GM12892 (cell line): ENCODE measurements around the gene APOBR. TPM values are rescaled to one million over a fixed set of nuclear protein-coding genes. Genes with fewer than 3 reads are reported as not detected.
A peak's percentile ranks its signal among the peaks of the same experiment; 100 is the strongest.
"Not testable (repeated sequence)": the region's sequence is repeated elsewhere in the genome, so short reads cannot be mapped to it uniquely, and the experiment has no call there.

Experiments used
- DNase-seq: peaks from one replicate; pipeline ENCODE4 v3.0.0; 2011; ENCODE audit not compliant: insufficient read length
- FAIRE-seq: peaks from 2 replicates; lab custom pipeline; 2011; peaks lifted over from hg19 to GRCh38; lab: Jason Lieb, UNC
- POLR2A ChIP-seq: IDR thresholded peaks from 2 replicates; pipeline ENCODE4 v1.6.1; 2011; ENCODE audit warnings: low read depth, low read length, control low read depth
- POLR2AphosphoS5 ChIP-seq: IDR thresholded peaks from 2 replicates; pipeline ENCODE4 v1.6.1; 2011; ENCODE audit warnings: low read depth, low read length, control low read depth
- TAF1 ChIP-seq: IDR thresholded peaks from 2 replicates; pipeline ENCODE4 v1.6.1; 2011; ENCODE audit warnings: low read depth, mild to moderate bottlenecking, control low read depth, low read length, borderline replicate concordance
- polyA plus RNA-seq: library from polyadenylated mRNA; unstranded; fragments of >200 nt; gene quantifications from one replicate; pipeline ENCODE4 v1.2.1, GENCODE V29; 2012; ENCODE audit warnings: missing spikeins, inconsistent platforms; ENCODE audit not compliant: missing spikeins

Gene APOBR
- 0.85 TPM for polyA plus RNA-seq

- FAIRE-seq: peak; percentile 75
- TF ChIP-seq TAF1 (peak; percentile 47; the same call in 1 of the 2 replicates), POLR2AphosphoS5 (peak; percentile 76; the same call in 1 of the 2 replicates), POLR2A (peak; percentile 70)
- DNase-seq: peak; percentile 78
Observed at GRCh38 chr16:28494121-28494851, at the start of gene APOBR. Gene APOBR (plus strand): TSS chr16:28494643. CDS start chr16:28494682, 39 bp downstream.

- not testable (repeated sequence) for FAIRE-seq, DNase-seq
Observed at GRCh38 chr16:28446388-28446787, 48.1 kb upstream of the APOBR start.

- not testable (repeated sequence) for DNase-seq, FAIRE-seq
Observed at GRCh38 chr16:28447081-28447480, 47.4 kb upstream of the APOBR start.

- FAIRE-seq (no peak), DNase-seq (no peak)
- TF ChIP-seq TAF1: no peak
- no peak for TF ChIP-seq POLR2A
- no peak for TF ChIP-seq POLR2AphosphoS5
Observed at GRCh38 chr16:28473714-28474265, 20.7 kb upstream of the APOBR start.

GRCh38 chr16:28475221-28475620 is 19.2 kb upstream of the APOBR start:
- DNase-seq: no peak
- no peak for TF ChIP-seq TAF1
- TF ChIP-seq POLR2A: no peak
- TF ChIP-seq POLR2AphosphoS5: no peak
- FAIRE-seq: no peak

- DNase-seq: no peak
- TF ChIP-seq POLR2A: no peak
- no peak for TF ChIP-seq POLR2AphosphoS5
- TF ChIP-seq TAF1: no peak
- no peak for FAIRE-seq
Observed at GRCh38 chr16:28477311-28477920, 17.0 kb upstream of the APOBR start.

GRCh38 chr16:28478506-28479180 is 15.8 kb upstream of the APOBR start:
- FAIRE-seq (no peak), DNase-seq (no peak)
- TF ChIP-seq TAF1: no peak
- TF ChIP-seq POLR2A: no peak
- TF ChIP-seq POLR2AphosphoS5: no peak

GRCh38 chr16:28482026-28482425 is 12.4 kb upstream of the APOBR start:
- DNase-seq (no peak), FAIRE-seq (no peak)
- no peak for TF ChIP-seq POLR2AphosphoS5
- TF ChIP-seq POLR2A: no peak
- TF ChIP-seq TAF1: no peak

- not testable (repeated sequence) for FAIRE-seq, DNase-seq
Observed at GRCh38 chr16:28483361-28483760, 11.1 kb upstream of the APOBR start.

- no peak for TF ChIP-seq TAF1
- no peak for TF ChIP-seq POLR2A
- TF ChIP-seq POLR2AphosphoS5: no peak
- no peak for DNase-seq
- no peak for FAIRE-seq
Observed at GRCh38 chr16:28486266-28486665, 8.2 kb upstream of the APOBR start.

- DNase-seq (no peak), FAIRE-seq (no peak)
- TF ChIP-seq TAF1: no peak
- no peak for TF ChIP-seq POLR2AphosphoS5
- no peak for TF ChIP-seq POLR2A
Observed at GRCh38 chr16:28491230-28491969, 3.0 kb upstream of the APOBR start.
